ENCODE results near the gene RBM41. TPM values are rescaled to one million over a fixed set of nuclear protein-coding genes. Genes with fewer than 3 reads are reported as not detected.

RBM41 gene
- total RNA-seq, 1 experiment from 2014 or later = 12.8 TPM

DNA sequence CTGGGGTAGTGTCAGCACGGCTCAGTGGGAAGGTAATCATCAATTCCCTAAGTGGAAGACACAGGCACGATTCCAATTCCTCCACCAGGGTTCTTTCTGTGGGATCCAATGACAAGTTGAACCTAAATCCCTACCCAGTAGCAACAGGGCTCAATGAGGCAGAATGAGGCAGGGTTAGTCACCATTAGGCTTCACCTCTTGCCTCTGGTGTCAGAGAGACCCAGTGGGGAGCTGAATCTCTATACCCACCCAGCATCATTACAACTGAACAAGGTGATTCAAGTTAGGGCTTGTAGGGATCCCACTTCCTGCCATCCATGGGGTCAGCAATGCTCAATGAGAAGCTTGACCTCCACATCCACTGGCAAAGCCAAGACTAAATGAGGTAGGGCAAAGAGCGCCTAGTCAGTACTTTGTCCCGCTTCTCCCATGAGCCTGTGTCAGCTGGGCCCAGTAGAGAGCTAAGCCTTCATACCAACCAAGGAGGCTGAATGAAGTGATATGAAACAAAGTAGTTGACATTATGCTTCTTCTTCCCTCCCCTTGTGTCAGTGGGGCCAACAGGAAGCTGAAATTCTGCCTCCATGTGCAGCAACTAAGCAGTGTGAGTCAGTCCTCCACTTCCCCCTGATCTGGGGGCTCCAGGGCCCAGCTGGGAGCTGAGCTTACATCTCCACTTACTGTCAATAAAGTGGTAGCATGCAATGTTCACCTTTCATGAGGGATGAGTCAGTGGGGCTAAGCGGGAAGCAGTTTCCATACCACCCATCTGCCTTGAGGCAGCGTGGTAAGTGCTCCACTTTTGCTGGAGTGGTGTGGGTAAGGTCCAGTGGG, 36.4 kb upstream of the RBM41 start:
- Histone ChIP-seq H3K9ac (ENCODE audit: low read length) (peak overlapping the region; percentile 55), H3K27me3 (ENCODE audit: low read length) (no peaks in the 10 kb centered on the region), H3K4me3 (ENCODE audit: low read length) (peak overlapping the region; percentile 59), H3K9me3 (ENCODE audit: low read length) (no peaks in the 10 kb centered on the region), H4K20me1 (ENCODE audit: low read length) (no peaks in the 10 kb centered on the region), H3K9me2 (replicated peaks; ENCODE audit: low read length) (no peaks in the 10 kb centered on the region), H3F3A (ENCODE audit: low read length, unreplicated experiment) (no peaks in the 10 kb centered on the region), H3K79me2 (ENCODE audit: low read length) (no peaks in the 10 kb centered on the region), H3K27ac (ENCODE audit: low read length) (peak overlapping the region; percentile 77), H3K36me3 (ENCODE audit: low read depth, low read length) (no peaks in the 10 kb centered on the region), H3K4me2 (ENCODE audit: low read length) (peak overlapping the region; percentile 66), H3K4me1 (ENCODE audit: insufficient read depth, low read length) (peaks cover 11% of the 10 kb centered on the region), H2AFZ (ENCODE audit: low read length) (peak overlapping the region; percentile 61; the same call in 1 of the 2 replicates)
- CTCF ChIA-PET = interaction anchor here (0.6 kb wide), 1 partner anchor 49 kb away, joined by 5 read pairs; no protein-coding TSS in a partner anchor
- DNase-seq (peak; percentile 81), ATAC-seq (peak; percentile 98)
- intact Hi-C loops (cut with micrococcal nuclease) = no loop called here
- POLR2A ChIA-PET (ENCODE audit: unreplicated experiment) = no interaction called here
- no peak for TF ChIP-seq EZH2 (IDR thresholded peaks at IDR 0.05; ENCODE audit: low read length, unreplicated experiment)
- TF ChIP-seq, protein P1, sequence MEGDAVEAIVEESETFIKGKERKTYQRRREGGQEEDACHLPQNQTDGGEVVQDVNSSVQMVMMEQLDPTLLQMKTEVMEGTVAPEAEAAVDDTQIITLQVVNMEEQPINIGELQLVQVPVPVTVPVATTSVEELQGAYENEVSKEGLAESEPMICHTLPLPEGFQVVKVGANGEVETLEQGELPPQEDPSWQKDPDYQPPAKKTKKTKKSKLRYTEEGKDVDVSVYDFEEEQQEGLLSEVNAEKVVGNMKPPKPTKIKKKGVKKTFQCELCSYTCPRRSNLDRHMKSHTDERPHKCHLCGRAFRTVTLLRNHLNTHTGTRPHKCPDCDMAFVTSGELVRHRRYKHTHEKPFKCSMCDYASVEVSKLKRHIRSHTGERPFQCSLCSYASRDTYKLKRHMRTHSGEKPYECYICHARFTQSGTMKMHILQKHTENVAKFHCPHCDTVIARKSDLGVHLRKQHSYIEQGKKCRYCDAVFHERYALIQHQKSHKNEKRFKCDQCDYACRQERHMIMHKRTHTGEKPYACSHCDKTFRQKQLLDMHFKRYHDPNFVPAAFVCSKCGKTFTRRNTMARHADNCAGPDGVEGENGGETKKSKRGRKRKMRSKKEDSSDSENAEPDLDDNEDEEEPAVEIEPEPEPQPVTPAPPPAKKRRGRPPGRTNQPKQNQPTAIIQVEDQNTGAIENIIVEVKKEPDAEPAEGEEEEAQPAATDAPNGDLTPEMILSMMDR (conservative IDR thresholded peaks at IDR 0.05; ENCODE audit: low read depth, low read length) = no peak
- no peak for TF ChIP-seq EZH2phosphoT487 (IDR thresholded peaks at IDR 0.05; ENCODE audit: borderline replicate concordance, low read length)
- BruUV-seq (replicated peaks) = no TSS peak

DNA sequence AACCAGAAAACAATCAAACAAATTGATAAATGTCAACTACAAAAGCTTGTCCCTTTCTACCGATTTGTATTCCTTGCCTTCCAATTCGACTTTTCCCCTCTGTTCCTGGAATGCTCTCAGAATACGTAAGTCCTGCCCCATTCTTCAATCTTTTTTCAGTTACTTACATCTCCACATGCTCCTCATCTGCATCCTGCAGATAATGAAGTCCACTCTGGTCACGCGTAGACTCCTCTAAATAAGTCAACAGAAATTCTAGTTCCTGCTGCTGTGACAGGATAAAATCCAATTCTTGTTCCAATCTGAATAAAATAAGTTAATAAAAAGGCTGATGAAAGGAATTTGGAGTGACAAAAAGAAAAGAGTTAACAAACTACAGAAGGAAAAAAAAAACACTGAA, 34.4 kb upstream of the RBM41 start:
- H3K36me3 ChIP-seq (ENCODE audit: low read depth, low read length) = no peaks in the 10 kb centered on the region
- intact Hi-C loops (cut with micrococcal nuclease) = no loop called here

More for the DNA sequence above, 34.4 kb upstream of the RBM41 start:
- DNase-seq = no peak
- Histone ChIP-seq H3K9me3 (ENCODE audit: low read length) (no peaks in the 10 kb centered on the region), H3K9ac (ENCODE audit: low read length) (no peak overlapping the region), H3K27ac (ENCODE audit: low read length) (no peak overlapping the region), H4K20me1 (ENCODE audit: low read length) (no peaks in the 10 kb centered on the region), H3K4me2 (ENCODE audit: low read length) (no peak overlapping the region), H3K27me3 (ENCODE audit: low read length) (no peaks in the 10 kb centered on the region), H3K4me1 (ENCODE audit: insufficient read depth, low read length) (peaks cover 11% of the 10 kb centered on the region), H2AFZ (ENCODE audit: low read length) (no peak overlapping the region), H3K79me2 (ENCODE audit: low read length) (no peaks in the 10 kb centered on the region), H3F3A (ENCODE audit: low read length, unreplicated experiment) (no peaks in the 10 kb centered on the region), H3K9me2 (replicated peaks; ENCODE audit: low read length) (no peaks in the 10 kb centered on the region), H3K4me3 (ENCODE audit: low read length) (no peak overlapping the region)
- POLR2A ChIA-PET (ENCODE audit: unreplicated experiment) = no interaction called here
- CTCF ChIA-PET = no interaction called here
- ATAC-seq = no peak
- no TSS peak for BruUV-seq (replicated peaks)
- TF ChIP-seq, protein P1 (conservative IDR thresholded peaks at IDR 0.05; ENCODE audit: low read depth, low read length) = no peak
- TF ChIP-seq EZH2phosphoT487 (IDR thresholded peaks at IDR 0.05; ENCODE audit: borderline replicate concordance, low read length) (no peak), EZH2 (IDR thresholded peaks at IDR 0.05; ENCODE audit: low read length, unreplicated experiment) (no peak)
